Testis (tissue), 2 donors: ENCODE measurements around the gene ADRM1.

Experiments
- POLR2A ChIP-seq: fragments of 450-650 bp; IDR thresholded peaks from one replicate; pipeline ENCODE4 v1.6.1; 2017; ENCODE audit warnings: antibody characterized with exemption, mild to moderate bottlenecking, moderate library complexity
- TF ChIP-seq, protein P1 (sequence below), 3 experiments: fragments of 450-650 bp in 2 of 3; fragments of 200-600 bp in 1 of 3; sonication (generic) in 1 of 3; IDR thresholded peaks; one replicate each; pipeline ENCODE4 v1.5.1; 2016 to 2019; ENCODE audit warnings: antibody characterized with exemption in 3 of 3, mild to moderate bottlenecking in 2 of 3, moderate library complexity in 1 of 3

DNA sequence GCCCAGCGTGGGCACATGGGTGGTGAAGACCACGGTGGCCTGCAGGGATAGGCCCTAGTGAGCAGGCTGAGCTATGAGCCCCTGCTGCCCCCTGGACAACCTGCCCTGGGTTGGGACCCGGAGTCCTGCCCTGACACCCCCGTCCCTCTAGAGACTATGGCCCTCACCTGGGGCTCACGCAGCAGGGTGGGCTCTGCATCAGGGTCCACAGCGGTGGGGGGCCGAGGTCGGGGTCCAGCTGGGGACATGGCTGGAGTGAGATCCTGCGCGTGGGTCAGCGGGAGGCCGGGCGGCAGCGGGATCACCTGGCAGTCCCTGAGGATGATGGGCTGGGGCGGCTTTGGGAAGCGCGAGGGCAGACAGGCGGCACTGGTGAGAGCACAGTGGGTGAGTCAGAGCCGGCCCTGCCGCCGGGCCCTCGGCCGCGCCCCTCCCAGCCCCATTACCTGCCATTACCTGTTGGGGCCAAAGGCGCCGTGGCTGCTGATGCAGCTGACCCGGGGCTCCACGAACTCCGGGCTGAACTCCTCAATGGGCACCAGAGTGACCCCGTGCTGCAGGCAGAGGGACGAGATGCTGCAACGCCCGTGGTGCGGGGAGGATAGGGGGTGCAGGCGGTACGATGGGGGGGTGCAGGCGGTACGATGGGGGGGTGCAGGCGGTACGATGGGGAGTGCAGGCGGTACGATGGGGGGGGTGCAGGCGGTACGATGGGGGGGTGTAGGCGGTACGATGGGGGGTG, 27.9 kb downstream of the ADRM1 start:
- TF ChIP-seq POLR2A: no peak
- TF ChIP-seq, protein P1, sequence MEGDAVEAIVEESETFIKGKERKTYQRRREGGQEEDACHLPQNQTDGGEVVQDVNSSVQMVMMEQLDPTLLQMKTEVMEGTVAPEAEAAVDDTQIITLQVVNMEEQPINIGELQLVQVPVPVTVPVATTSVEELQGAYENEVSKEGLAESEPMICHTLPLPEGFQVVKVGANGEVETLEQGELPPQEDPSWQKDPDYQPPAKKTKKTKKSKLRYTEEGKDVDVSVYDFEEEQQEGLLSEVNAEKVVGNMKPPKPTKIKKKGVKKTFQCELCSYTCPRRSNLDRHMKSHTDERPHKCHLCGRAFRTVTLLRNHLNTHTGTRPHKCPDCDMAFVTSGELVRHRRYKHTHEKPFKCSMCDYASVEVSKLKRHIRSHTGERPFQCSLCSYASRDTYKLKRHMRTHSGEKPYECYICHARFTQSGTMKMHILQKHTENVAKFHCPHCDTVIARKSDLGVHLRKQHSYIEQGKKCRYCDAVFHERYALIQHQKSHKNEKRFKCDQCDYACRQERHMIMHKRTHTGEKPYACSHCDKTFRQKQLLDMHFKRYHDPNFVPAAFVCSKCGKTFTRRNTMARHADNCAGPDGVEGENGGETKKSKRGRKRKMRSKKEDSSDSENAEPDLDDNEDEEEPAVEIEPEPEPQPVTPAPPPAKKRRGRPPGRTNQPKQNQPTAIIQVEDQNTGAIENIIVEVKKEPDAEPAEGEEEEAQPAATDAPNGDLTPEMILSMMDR (IDR thresholded peaks at IDR 0.05): no peak
